HepG2 (cell line): ENCODE results near the gene HOXD1. TPM values are rescaled to one million over a fixed set of nuclear protein-coding genes. Genes with fewer than 3 reads are reported as not detected.

ENCODE experiments used
- CSRNP1 ChIP-seq: sonication (generic); formaldehyde crosslinking; IDR thresholded peaks from 2 replicates; pipeline ENCODE4 v1.8.1; 2023; ENCODE audit warnings: mild to moderate bottlenecking, missing genetic modification reagents
- FOXA3 ChIP-seq: IDR thresholded peaks from 2 replicates; pipeline ENCODE4 v1.6.1; 2016; ENCODE audit warnings: missing genetic modification reagents, missing compliant biosample characterization
- GATAD1 ChIP-seq: IDR thresholded peaks from 2 replicates; pipeline ENCODE4 v1.6.1; 2016; ENCODE audit warnings: missing genetic modification reagents, missing compliant biosample characterization
- HOXD1 ChIP-seq: sonication (generic); formaldehyde crosslinking; IDR thresholded peaks from 2 replicates; pipeline ENCODE4 v1.5.0; 2020; ENCODE audit warnings: missing genetic modification reagents
- POGZ ChIP-seq: sonication (generic); formaldehyde crosslinking; IDR thresholded peaks from 2 replicates; pipeline ENCODE4 v1.4.0; 2020; ENCODE audit warnings: mild to moderate bottlenecking, missing genetic modification reagents
- SKIL ChIP-seq: sonication (generic); formaldehyde crosslinking; IDR thresholded peaks from 2 replicates; pipeline ENCODE4 v1.8.0; 2022; ENCODE audit warnings: missing genetic modification reagents, mild to moderate bottlenecking, moderate library complexity, borderline replicate concordance
- SMAD9 ChIP-seq: sonication (generic); formaldehyde crosslinking; IDR thresholded peaks from 2 replicates; pipeline ENCODE4 v1.5.1; 2020; ENCODE audit warnings: mild to moderate bottlenecking, missing genetic modification reagents
- TFAP4 ChIP-seq: sonication (generic); IDR thresholded peaks from 2 replicates; pipeline ENCODE4 v1.6.1; 2016; ENCODE audit warnings: low read depth, borderline replicate concordance
- ZBTB4 ChIP-seq: sonication (generic); formaldehyde crosslinking; IDR thresholded peaks from 2 replicates; pipeline ENCODE4 v1.4.0; 2020; ENCODE audit warnings: missing genetic modification reagents, mild to moderate bottlenecking, borderline replicate concordance
- ZNF318 ChIP-seq: sonication (generic); formaldehyde crosslinking; IDR thresholded peaks from 2 replicates; pipeline ENCODE4 v1.4.0; 2020; ENCODE audit warnings: mild to moderate bottlenecking, missing genetic modification reagents
- ZSCAN30 ChIP-seq: sonication (generic); formaldehyde crosslinking; IDR thresholded peaks from 2 replicates; pipeline ENCODE4 v1.5.0; 2020; ENCODE audit warnings: mild to moderate bottlenecking, missing genetic modification reagents
- polyA plus RNA-seq, 8 experiments: library from polyadenylated mRNA; depleted of rRNA in 3 of 8; stranded (reverse) in 7 of 8; unstranded in 1 of 8; fragments of >200 nt; fragmentation: Illumina TruSeq in 4 of 8; extraction: Trizol in 4 of 8; gene quantifications; 2 replicates each; pipeline versions ENCODE4 v1.2.1 to v1.2.3, GENCODE V29; 2011 to 2016; ENCODE audit warnings: low read depth in 4 of 8, missing spikeins in 1 of 8, mixed read lengths in 1 of 8; ENCODE audit not compliant: insufficient read depth in 1 of 8
- total RNA-seq, 5 experiments: library from RNA; depleted of rRNA; stranded (reverse); fragments of >200 nt; fragmentation: Illumina TruSeq; extraction: Trizol; gene quantifications; 2 replicates each; pipeline ENCODE4 v1.2.3, GENCODE V29; 2016; ENCODE audit warnings: low read depth in 1 of 5

The HOXD1 gene
- total and polyA plus RNA-seq, 2 of the 13 experiments (the other 11 are each of a cell fraction or from before 2014, with no cell fraction given): 10.0 to 22.3 TPM

- TF ChIP-seq ZNF318 (CRISPR knock-in tag) (peak; percentile 72), ZBTB4 (CRISPR knock-in tag) (no peak), ZSCAN30 (CRISPR knock-in tag) (no peak), POGZ (CRISPR knock-in tag) (peak; percentile 60), GATAD1 (CRISPR knock-in tag) (peak; percentile 67), TFAP4 (no peak), HOXD1 (CRISPR knock-in tag) (no peak), SMAD9 (CRISPR knock-in tag) (0 out of 2 replicates have a peak, but pooled peaks have one; percentile 55), SKIL (CRISPR knock-in tag) (no peak), CSRNP1 (CRISPR knock-in tag) (peak; percentile 47; the same call in 1 of the 2 replicates), FOXA3 (CRISPR knock-in tag) (no peak; the same call in 1 of the 2 replicates)
These were observed 47.8 kb upstream of the HOXD1 start (continued) for GRCh38 chr2:176140513-176141317.
